HEK293T (cell line): Measurements from ENCODE around the gene FHOD1.

Experiments used
- CTCF ChIA-PET: fragments of 350-600 bp; formaldehyde crosslinking; extraction: SDS; loops from one replicate; lab custom pipeline; 2021; ENCODE audit warnings: antibody characterized with exemption, inconsistent platforms; lab: Yijun Ruan, JAX
- POLR2A ChIA-PET: fragments of 350-600 bp; formaldehyde crosslinking; extraction: SDS; loops from one replicate; lab custom pipeline; 2020; ENCODE audit warnings: antibody characterized with exemption, inconsistent platforms; lab: Yijun Ruan, JAX
- DNase-seq: peaks from one replicate; pipeline ENCODE4 v3.0.0; 2012; ENCODE audit warnings: mixed read lengths; ENCODE audit errors: extremely low spot score
- ARNT ChIP-seq: fragments of 450-650 bp; IDR thresholded peaks from 2 replicates; pipeline ENCODE4 v1.6.1; 2017; ENCODE audit warnings: mild to moderate bottlenecking
- BHLHE40 ChIP-seq: fragments of 450-650 bp; IDR thresholded peaks from 2 replicates; pipeline ENCODE4 v1.6.1; 2016; ENCODE audit warnings: mild to moderate bottlenecking, moderate library complexity, borderline replicate concordance
- CTBP1 ChIP-seq: fragments of 450-650 bp; IDR thresholded peaks from 2 replicates; pipeline ENCODE4 v1.6.1; 2016; ENCODE audit warnings: borderline replicate concordance
- ELF4 ChIP-seq: fragments of 450-650 bp; IDR thresholded peaks from 2 replicates; pipeline ENCODE4 v1.6.1; 2017; ENCODE audit warnings: antibody characterized with exemption
- FOXA1 ChIP-seq: fragments of 450-650 bp; IDR thresholded peaks from 2 replicates; pipeline ENCODE4 v1.6.1; 2016; ENCODE audit warnings: mild to moderate bottlenecking
- FOXK2 ChIP-seq: fragments of 450-650 bp; IDR thresholded peaks from 2 replicates; pipeline ENCODE4 v1.6.1; 2016; ENCODE audit warnings: mild to moderate bottlenecking
- FOXM1 ChIP-seq: fragments of 450-650 bp; IDR thresholded peaks from 2 replicates; pipeline ENCODE4 v1.6.1; 2017; ENCODE audit warnings: mild to moderate bottlenecking, borderline replicate concordance
- HDGF ChIP-seq: fragments of 450-650 bp; IDR thresholded peaks from 2 replicates; pipeline ENCODE4 v1.6.1; 2017; ENCODE audit warnings: antibody characterized with exemption, borderline replicate concordance
- L3MBTL2 ChIP-seq: fragments of 450-650 bp; conservative IDR thresholded peaks from 2 replicates; pipeline ENCODE4 v1.6.1; 2016; ENCODE audit warnings: mild to moderate bottlenecking
- LEF1 ChIP-seq: fragments of 450-650 bp; IDR thresholded peaks from 2 replicates; pipeline ENCODE4 v1.6.1; 2017; ENCODE audit warnings: mild to moderate bottlenecking, borderline replicate concordance
- NFRKB ChIP-seq: fragments of 450-650 bp; IDR thresholded peaks from 2 replicates; pipeline ENCODE4 v1.6.1; 2016; ENCODE audit warnings: mild to moderate bottlenecking, moderate library complexity
- PKNOX1 ChIP-seq: fragments of 450-650 bp; IDR thresholded peaks from 2 replicates; pipeline ENCODE4 v1.6.1; 2016
- SP1 ChIP-seq: fragments of 450-650 bp; IDR thresholded peaks from 2 replicates; pipeline ENCODE4 v1.6.1; 2017
- SUZ12 ChIP-seq: fragments of 450-650 bp; IDR thresholded peaks from 2 replicates; pipeline ENCODE4 v1.6.1; 2016; ENCODE audit warnings: mild to moderate bottlenecking
- TARDBP ChIP-seq: fragments of 450-650 bp; IDR thresholded peaks from 2 replicates; pipeline ENCODE4 v1.6.1; 2016
- ZNF384 ChIP-seq: fragments of 450-650 bp; IDR thresholded peaks from 2 replicates; pipeline ENCODE4 v1.6.1; 2016

The FHOD1 gene

GRCh38 chr16:67254801-67255552 is 7.7 kb upstream of the FHOD1 start:
- TF ChIP-seq NFRKB (no peak), CTBP1 (no peak), FOXA1 (no peak), FOXM1 (no peak), ARNT (no peak), FOXK2 (no peak), SUZ12 (no peak), L3MBTL2 (no peak), ELF4 (no peak), TARDBP (no peak), ZNF384 (no peak), PKNOX1 (no peak), BHLHE40 (no peak), LEF1 (no peak)
- ChIA-PET POLR2A (no interaction called here), CTCF (no interaction called here)

GRCh38 chr16:67252609-67253497 is 5.6 kb upstream of the FHOD1 start:
- ChIA-PET POLR2A (no interaction called here), CTCF (no interaction called here)
- no peak for DNase-seq
- TF ChIP-seq FOXM1 (no peak), FOXK2 (no peak), NFRKB (no peak), SP1 (no peak), ARNT (no peak), LEF1 (no peak), ZNF384 (no peak), PKNOX1 (no peak), ELF4 (no peak), CTBP1 (no peak), BHLHE40 (no peak), L3MBTL2 (no peak), FOXA1 (no peak), TARDBP (no peak), SUZ12 (no peak)

More at GRCh38 chr16:67254801-67255552, 7.7 kb upstream of the FHOD1 start:
- no peak for DNase-seq

- DNase-seq, result no peak
- ChIA-PET POLR2A (interaction anchor here (0.9 to 5.3 kb wide), 2 partner anchors 13 to 23 kb away, joined by 4 to 41 read pairs; partner anchors contain the start of gene TMEM208), CTCF (interaction anchor here (2.7 kb wide), 1 partner anchor 11 kb away, joined by 10 read pairs; no protein-coding TSS in a partner anchor)
- TF ChIP-seq BHLHE40 (no peak), FOXK2 (no peak), TARDBP (no peak), SUZ12 (no peak), PKNOX1 (no peak), ELF4 (no peak), FOXA1 (no peak), FOXM1 (no peak), CTBP1 (no peak), L3MBTL2 (no peak), LEF1 (no peak), ZNF384 (no peak), SP1 (no peak), ARNT (no peak), NFRKB (no peak), HDGF (no peak)
These were observed 2.7 kb upstream of the FHOD1 start for GRCh38 chr16:67250045-67250327.

- CTCF ChIA-PET, result interaction anchor here (0.7 to 2.7 kb wide), 2 partner anchors 11 to 23 kb away, joined by 3 to 10 read pairs; partner anchors contain the start of gene TMEM208
- no peak for DNase-seq
- POLR2A ChIA-PET, result interaction anchor here (0.8 to 5.3 kb wide), 5 partner anchors 11 to 133 kb away, joined by 3 to 41 read pairs (median 4); partner anchors contain the start of gene TMEM208
These were observed 2.1 kb upstream of the FHOD1 start for GRCh38 chr16:67249178-67250044.

More at GRCh38 chr16:67249178-67250044, 2.1 kb upstream of the FHOD1 start:
- no peak for TF ChIP-seq ZNF384
- no peak for TF ChIP-seq SP1
- TF ChIP-seq FOXK2, result no peak
- TF ChIP-seq CTBP1, result no peak
- no peak for TF ChIP-seq FOXM1
- TF ChIP-seq SUZ12, result no peak
- TF ChIP-seq NFRKB, result no peak
- TF ChIP-seq LEF1, result no peak
- no peak for TF ChIP-seq L3MBTL2
- TF ChIP-seq FOXA1, result no peak
- no peak for TF ChIP-seq TARDBP
- no peak for TF ChIP-seq PKNOX1
